T-helper 2 cell treated with Interferon-gamma antibody and Interleukin-4, amounts not matched to agents 5 μg/mL and 100 μg/mL, for 36 hours (primary cell): ENCODE data around the gene GGT6.
"Not testable (repeated sequence)": the region's sequence is repeated elsewhere in the genome, so short reads cannot be mapped to it uniquely, and the experiment has no call there.

ENCODE experiments used
- DNase-seq: peaks from one replicate; pipeline ENCODE4 v3.0.0; 2021; ENCODE audit warnings: low spot score
- H3K27ac Mint-ChIP-seq: one replicate; pipeline ENCODE4 v1.8.0; 2021; ENCODE audit warnings: mild to moderate bottlenecking, mixed read lengths
- H3K27me3 Mint-ChIP-seq: one replicate; pipeline ENCODE4 v1.8.0; 2021; ENCODE audit warnings: low read depth, mixed read lengths
- H3K36me3 Mint-ChIP-seq: one replicate; pipeline ENCODE4 v1.8.0; 2021; ENCODE audit warnings: low read depth, mixed read lengths
- H3K4me1 Mint-ChIP-seq: one replicate; pipeline ENCODE4 v1.8.0; 2021; ENCODE audit warnings: low read depth, mixed read lengths
- H3K4me3 Mint-ChIP-seq: one replicate; pipeline ENCODE4 v1.8.0; 2022; ENCODE audit warnings: mild to moderate bottlenecking, moderate library complexity, mixed read lengths
- H3K9me3 Mint-ChIP-seq: one replicate; pipeline ENCODE4 v1.8.0; 2021; ENCODE audit warnings: mixed read lengths

GGT6 gene

DNA sequence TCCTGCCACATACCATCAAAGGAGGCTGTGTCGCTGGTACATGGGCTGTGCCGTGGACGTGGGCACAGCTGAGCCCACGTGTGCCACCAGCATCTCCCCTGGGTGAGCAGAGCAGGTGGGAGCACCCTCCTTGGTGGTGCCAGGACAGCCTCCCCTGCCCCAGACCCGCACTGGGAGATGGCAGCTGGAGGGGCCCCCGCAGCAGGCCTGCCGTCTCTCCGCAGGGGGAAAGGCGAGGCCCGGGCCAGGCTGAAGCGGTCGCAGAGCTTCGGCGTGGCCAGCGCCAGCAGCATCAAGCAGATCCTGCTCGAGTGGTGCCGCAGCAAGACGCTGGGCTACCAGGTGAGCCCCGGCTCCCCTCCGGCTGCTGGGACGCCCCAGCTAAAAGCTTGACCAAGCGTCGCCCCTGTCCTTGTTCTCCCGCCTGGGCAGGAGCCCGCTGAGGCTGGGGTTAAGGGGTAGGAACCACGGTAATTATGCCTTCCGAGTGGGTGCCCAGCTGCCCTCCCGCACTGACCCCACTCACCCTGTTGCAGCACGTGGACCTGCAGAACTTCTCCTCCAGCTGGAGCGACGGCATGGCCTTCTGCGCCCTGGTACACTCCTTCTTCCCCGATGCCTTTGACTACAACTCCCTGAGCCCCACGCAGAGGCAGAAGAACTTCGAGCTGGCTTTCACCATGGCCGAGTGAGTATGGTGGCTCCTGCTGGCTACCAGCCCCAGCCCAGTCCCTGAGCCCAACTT, 36.4 kb upstream of the GGT6 start:
- H3K27me3 Mint-ChIP-seq, result no peaks in the 10 kb centered on the region
- H3K9me3 Mint-ChIP-seq, result no peaks in the 10 kb centered on the region
- no peak overlapping the region for H3K27ac Mint-ChIP-seq
- no peak for DNase-seq
- H3K36me3 Mint-ChIP-seq, result no peaks in the 10 kb centered on the region
- H3K4me3 Mint-ChIP-seq, result no peak overlapping the region
- H3K4me1 Mint-ChIP-seq, result peaks cover 2% of the 10 kb centered on the region

- H3K4me1 Mint-ChIP-seq, H3K4me3 Mint-ChIP-seq, DNase-seq, H3K36me3 Mint-ChIP-seq, H3K9me3 Mint-ChIP-seq, H3K27me3 Mint-ChIP-seq, H3K27ac Mint-ChIP-seq: not testable (repeated sequence)
Observed at GRCh38 chr17:4595685-4596342, 35.4 kb upstream of the GGT6 start.

DNA sequence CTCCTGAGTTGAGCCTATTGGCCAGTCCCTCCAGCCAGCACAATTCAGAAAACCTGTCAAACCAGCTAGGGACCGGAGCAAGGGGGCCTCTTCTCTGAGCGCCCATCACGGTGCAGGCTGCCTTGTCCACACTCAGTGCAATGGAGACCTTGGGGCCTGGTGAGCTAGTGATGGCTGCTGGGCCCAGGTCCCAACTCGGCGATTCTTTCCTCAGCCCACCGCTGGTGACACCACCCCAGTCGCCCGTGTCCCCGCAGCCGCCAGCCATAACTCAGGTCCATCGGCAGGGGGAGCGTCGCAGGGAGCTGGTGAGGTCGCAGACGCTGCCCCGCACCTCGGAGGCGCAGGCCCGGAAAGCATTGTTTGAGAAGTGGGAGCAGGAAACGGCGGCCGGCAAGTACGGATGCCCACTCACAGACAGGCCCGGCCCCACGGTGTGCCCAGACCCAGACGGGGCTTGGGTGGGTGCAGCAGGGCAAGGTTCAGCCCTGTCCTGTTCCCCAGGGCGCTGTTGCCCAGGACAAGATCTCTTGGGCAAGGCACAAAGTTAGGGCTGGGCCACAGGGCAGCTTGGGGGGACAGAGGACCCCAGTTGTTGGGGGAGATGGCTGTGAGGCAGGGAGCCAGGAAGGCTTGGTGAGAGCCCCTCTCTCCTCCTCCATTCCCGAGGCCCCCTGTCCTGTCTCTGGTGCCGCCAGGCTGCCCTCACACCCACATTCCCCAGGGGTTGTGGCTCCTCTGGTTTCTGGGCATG, 34.7 kb upstream of the GGT6 start:
- peaks cover 6% of the 10 kb centered on the region for H3K27me3 Mint-ChIP-seq
- no peak overlapping the region for H3K4me3 Mint-ChIP-seq
- DNase-seq, result peak; percentile 25
- peaks cover 2% of the 10 kb centered on the region for H3K4me1 Mint-ChIP-seq
- no peaks in the 10 kb centered on the region for H3K9me3 Mint-ChIP-seq
- no peak overlapping the region for H3K27ac Mint-ChIP-seq
- H3K36me3 Mint-ChIP-seq, result no peaks in the 10 kb centered on the region

GRCh38 chr17:4594406-4594805, 34.0 kb upstream of the GGT6 start:
- Mint-ChIP-seq H3K4me1 (peaks cover 2% of the 10 kb centered on the region), H3K27me3 (peaks cover 6% of the 10 kb centered on the region), H3K9me3 (no peaks in the 10 kb centered on the region), H3K36me3 (no peaks in the 10 kb centered on the region), H3K27ac (no peak overlapping the region), H3K4me3 (no peak overlapping the region)
- DNase-seq, result no peak

GRCh38 chr17:4593021-4593421, 32.6 kb upstream of the GGT6 start:
- Mint-ChIP-seq H3K4me1 (peaks cover 2% of the 10 kb centered on the region), H3K9me3 (no peaks in the 10 kb centered on the region), H3K36me3 (no peaks in the 10 kb centered on the region), H3K27me3 (peaks cover 6% of the 10 kb centered on the region), H3K27ac (no peak overlapping the region), H3K4me3 (no peak overlapping the region)
- no peak for DNase-seq

GRCh38 chr17:4592240-4593005, 32.0 kb upstream of the GGT6 start:
- Mint-ChIP-seq H3K27me3 (peaks cover 6% of the 10 kb centered on the region), H3K27ac (no peak overlapping the region), H3K9me3 (no peaks in the 10 kb centered on the region), H3K4me3 (no peak overlapping the region), H3K4me1 (peaks cover 2% of the 10 kb centered on the region), H3K36me3 (no peaks in the 10 kb centered on the region)
- DNase-seq, result no peak

- DNase-seq, result no peak
- H3K9me3 Mint-ChIP-seq, result no peaks in the 10 kb centered on the region
- peaks cover 2% of the 10 kb centered on the region for H3K4me1 Mint-ChIP-seq
- peaks cover 10% of the 10 kb centered on the region for H3K27me3 Mint-ChIP-seq
- no peaks in the 10 kb centered on the region for H3K36me3 Mint-ChIP-seq
- H3K27ac Mint-ChIP-seq, result no peak overlapping the region
- H3K4me3 Mint-ChIP-seq, result no peak overlapping the region
Observed at GRCh38 chr17:4591529-4591928, 31.2 kb upstream of the GGT6 start.

GRCh38 chr17:4590981-4591453, 30.6 kb upstream of the GGT6 start:
- H3K36me3 Mint-ChIP-seq, result no peaks in the 10 kb centered on the region
- H3K27ac Mint-ChIP-seq, result no peak overlapping the region

GRCh38 chr17:4590042-4590441, 29.7 kb upstream of the GGT6 start:
- H3K27me3 Mint-ChIP-seq, result peaks cover 23% of the 10 kb centered on the region
- H3K36me3 Mint-ChIP-seq, H3K4me1 Mint-ChIP-seq, DNase-seq, H3K27ac Mint-ChIP-seq, H3K9me3 Mint-ChIP-seq, H3K4me3 Mint-ChIP-seq: not testable (repeated sequence)

More at GRCh38 chr17:4590981-4591453, 30.6 kb upstream of the GGT6 start:
- no peak overlapping the region for H3K4me3 Mint-ChIP-seq
- H3K9me3 Mint-ChIP-seq, result no peaks in the 10 kb centered on the region
- peaks cover 2% of the 10 kb centered on the region for H3K4me1 Mint-ChIP-seq
- H3K27me3 Mint-ChIP-seq, result peaks cover 15% of the 10 kb centered on the region
- no peak for DNase-seq

GRCh38 chr17:4588898-4589625, 28.7 kb upstream of the GGT6 start:
- Mint-ChIP-seq H3K27me3 (peaks cover 25% of the 10 kb centered on the region), H3K36me3 (no peaks in the 10 kb centered on the region), H3K9me3 (no peaks in the 10 kb centered on the region), H3K27ac (no peak overlapping the region), H3K4me3 (no peak overlapping the region), H3K4me1 (no peaks in the 10 kb centered on the region)
- no peak for DNase-seq

DNA sequence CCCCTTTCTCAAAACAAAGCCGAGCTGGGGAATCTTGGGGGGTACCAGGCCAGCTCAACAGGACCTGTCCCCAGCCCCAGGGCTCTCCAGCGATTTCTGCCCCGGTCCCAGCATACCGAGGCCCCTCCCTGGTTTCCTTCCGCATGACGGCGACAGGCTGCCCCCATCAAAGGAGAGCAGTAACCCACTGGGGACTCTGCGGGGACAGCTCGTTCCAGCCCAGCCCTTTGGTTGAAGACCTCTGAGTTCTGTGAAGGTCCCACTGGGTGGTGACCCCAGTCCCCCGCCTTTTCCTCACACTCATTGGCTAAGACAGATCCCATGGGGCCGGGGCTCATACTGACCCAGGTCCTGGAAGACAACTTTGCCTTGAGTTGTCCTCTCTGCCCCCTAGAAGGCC, 28.0 kb upstream of the GGT6 start:
- no peaks in the 10 kb centered on the region for H3K36me3 Mint-ChIP-seq
- H3K4me3 Mint-ChIP-seq, result no peak overlapping the region
- no peak overlapping the region for H3K27ac Mint-ChIP-seq
- H3K4me1 Mint-ChIP-seq, result peaks cover 2% of the 10 kb centered on the region
- H3K27me3 Mint-ChIP-seq, result peaks cover 31% of the 10 kb centered on the region
- DNase-seq, result no peak
- no peaks in the 10 kb centered on the region for H3K9me3 Mint-ChIP-seq

- Mint-ChIP-seq H3K4me3 (no peak overlapping the region), H3K9me3 (no peaks in the 10 kb centered on the region), H3K36me3 (no peaks in the 10 kb centered on the region), H3K27ac (no peak overlapping the region), H3K4me1 (peaks cover 2% of the 10 kb centered on the region), H3K27me3 (peaks cover 37% of the 10 kb centered on the region)
- no peak for DNase-seq
Observed at GRCh38 chr17:4587803-4588202, 27.4 kb upstream of the GGT6 start.

GRCh38 chr17:4587195-4587594, 26.8 kb upstream of the GGT6 start:
- Mint-ChIP-seq H3K9me3 (no peaks in the 10 kb centered on the region), H3K27me3 (peaks cover 41% of the 10 kb centered on the region), H3K36me3 (no peaks in the 10 kb centered on the region), H3K27ac (no peak overlapping the region), H3K4me3 (no peak overlapping the region), H3K4me1 (peaks cover 2% of the 10 kb centered on the region)
- no peak for DNase-seq
